ENCODE data around the gene TRPM2. TPM values are rescaled to one million over a fixed set of nuclear protein-coding genes. Genes with fewer than 3 reads are reported as not detected.
"Not testable (repeated sequence)": the region's sequence is repeated elsewhere in the genome, so short reads cannot be mapped to it uniquely, and the experiment has no call there.

Gene TRPM2
- total RNA-seq, 2 donors from 2014 or later: 2.7 to 26.1 TPM

DNA sequence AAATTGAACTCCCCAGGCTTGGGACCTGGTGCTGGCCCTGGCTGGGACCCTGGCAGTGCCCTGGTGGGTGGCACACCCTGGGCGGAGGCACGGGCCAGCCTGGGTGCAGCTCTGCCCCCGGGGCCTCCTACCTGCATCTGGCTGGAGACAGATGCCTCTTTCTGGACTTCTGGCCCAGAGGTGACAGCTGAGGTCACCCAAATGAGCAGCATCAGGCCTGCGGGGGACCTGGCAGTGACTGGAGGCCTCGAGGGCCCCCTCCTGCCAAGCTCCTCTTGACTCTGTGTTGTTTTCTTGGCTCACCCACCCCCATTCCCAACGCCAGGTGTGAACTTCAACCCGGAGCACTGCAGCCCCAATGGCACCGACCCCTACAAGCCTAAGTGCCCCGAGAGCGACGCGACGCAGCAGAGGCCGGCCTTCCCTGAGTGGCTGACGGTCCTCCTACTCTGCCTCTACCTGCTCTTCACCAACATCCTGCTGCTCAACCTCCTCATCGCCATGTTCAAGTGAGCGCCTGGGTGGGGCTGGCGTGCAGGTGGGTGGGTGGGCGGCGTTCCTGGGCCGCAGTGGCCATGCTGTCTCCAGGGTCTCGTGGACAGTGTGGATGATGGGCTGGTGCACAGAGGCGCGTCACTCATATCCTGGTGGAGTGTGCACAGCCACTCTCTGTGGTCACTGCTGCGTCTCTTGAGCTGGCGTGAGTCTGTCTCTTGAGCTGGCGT is 60.3 kb downstream of the TRPM2 start:
- ATAC-seq: no peak
- Mint-ChIP-seq H3K36me3 (ENCODE audit: low read depth) (peaks cover 3% of the 10 kb centered on the region), H3K27me3 (no peaks in the 10 kb centered on the region), H3K4me3 (no peak overlapping the region), H3K27ac (no peak overlapping the region), H3K4me1 (peaks cover 1% of the 10 kb centered on the region)
- H3K9me3 ChIP-seq (ENCODE audit: control insufficient read depth, low read length, poor library complexity, severe bottlenecking): no peaks in the 10 kb centered on the region
- no peak for DNase-seq

DNA sequence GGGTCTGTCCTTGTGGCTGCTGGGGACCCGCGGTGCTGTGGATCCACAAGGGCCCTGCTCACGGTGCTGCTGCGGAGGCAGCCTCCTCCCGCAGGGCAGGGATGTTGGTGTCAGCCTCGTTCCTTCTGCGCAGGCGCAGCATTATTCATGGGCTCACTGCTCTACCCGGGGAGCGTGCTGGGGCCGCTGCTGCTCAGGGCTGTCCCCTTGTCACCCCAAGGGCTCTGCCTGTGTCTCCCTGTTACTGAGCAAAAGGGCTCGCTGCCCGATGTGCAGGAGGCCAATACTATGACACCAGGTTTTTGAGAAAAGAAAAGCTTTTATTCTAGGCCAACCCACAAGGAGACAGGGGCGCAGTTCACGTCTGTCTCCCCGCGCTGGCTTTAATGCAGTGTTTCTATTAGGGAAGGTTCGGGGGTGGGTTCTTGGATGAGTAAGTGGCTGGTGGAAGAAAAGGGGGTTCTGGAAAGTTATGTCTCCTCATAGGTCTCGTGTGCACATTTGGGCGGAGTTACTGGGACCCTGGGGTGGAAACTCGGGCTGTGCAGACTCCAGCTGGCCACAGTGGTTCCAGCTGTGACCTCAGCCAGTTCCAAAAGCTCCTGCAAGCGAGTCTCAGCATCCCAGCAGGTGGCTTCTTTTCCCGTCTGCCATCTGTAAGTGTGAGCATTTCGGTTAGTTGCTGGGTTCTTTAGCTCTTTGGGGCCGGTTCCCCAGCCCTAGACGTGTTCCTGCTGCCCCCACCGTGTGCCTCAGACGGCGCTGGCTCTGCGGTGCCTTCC is 61.1 kb downstream of the TRPM2 start:
- H3K9me3 ChIP-seq (ENCODE audit: control insufficient read depth, low read length, poor library complexity, severe bottlenecking): no peaks in the 10 kb centered on the region
- ATAC-seq: no peak
- Mint-ChIP-seq H3K36me3 (ENCODE audit: low read depth) (no peaks in the 10 kb centered on the region), H3K4me3 (no peak overlapping the region), H3K27ac (no peak overlapping the region), H3K27me3 (no peaks in the 10 kb centered on the region), H3K4me1 (no peaks in the 10 kb centered on the region)
- no peak for DNase-seq

DNA sequence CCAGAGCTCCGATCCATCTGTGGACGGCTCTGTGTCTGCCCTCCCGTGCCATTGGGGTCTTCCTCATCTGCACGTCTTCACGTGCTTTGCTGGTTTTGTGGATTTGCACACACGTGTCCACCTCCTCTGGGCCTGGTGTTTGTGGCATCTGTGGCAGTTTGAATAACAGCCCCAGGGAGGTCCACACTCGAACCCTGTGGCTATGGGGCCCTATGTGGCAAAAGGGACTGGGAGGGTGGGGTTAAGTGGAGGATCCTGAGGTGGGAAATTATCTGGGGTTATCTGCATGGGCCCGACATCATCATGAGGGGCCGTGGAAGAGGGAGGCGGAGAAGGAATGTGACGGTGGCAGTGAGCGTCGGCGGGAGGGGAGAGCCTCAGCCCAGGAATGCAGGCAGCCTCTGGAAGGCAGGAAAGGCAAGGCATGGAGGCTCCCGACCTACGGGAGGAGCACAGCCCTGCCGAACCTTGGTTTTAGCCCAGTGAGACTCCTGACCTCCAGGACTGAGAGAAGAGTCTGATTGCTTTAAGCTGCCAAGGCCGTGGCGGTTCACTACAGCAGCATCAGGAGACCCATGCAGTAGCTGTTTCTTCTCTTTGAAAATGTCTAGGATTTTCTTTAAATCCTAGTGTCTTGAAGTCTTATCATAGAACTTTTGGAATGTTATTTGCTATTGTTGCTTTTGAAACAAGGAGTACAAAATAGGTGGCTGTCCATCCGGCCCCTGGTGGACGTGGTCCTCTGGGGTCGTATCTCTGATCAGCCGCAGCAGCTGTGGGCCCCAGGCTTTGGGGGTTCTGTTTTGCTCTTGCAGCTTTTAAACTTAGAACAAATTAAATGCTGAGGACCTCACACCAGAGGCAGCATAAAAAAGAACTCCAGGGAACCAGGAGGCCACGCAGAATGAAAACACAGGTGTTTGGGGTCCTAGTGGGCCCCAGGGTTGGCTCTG is 61.9 kb downstream of the TRPM2 start:
- H3K4me3 Mint-ChIP-seq: no peak overlapping the region
- no peaks in the 10 kb centered on the region for H3K9me3 ChIP-seq (ENCODE audit: control insufficient read depth, low read length, poor library complexity, severe bottlenecking)
- no peaks in the 10 kb centered on the region for H3K36me3 Mint-ChIP-seq (ENCODE audit: low read depth)
- H3K27ac Mint-ChIP-seq: peak overlapping the region; percentile 34
- ATAC-seq (no peak), DNase-seq (no peak)
- no peaks in the 10 kb centered on the region for H3K27me3 Mint-ChIP-seq
- no peaks in the 10 kb centered on the region for H3K4me1 Mint-ChIP-seq

DNA sequence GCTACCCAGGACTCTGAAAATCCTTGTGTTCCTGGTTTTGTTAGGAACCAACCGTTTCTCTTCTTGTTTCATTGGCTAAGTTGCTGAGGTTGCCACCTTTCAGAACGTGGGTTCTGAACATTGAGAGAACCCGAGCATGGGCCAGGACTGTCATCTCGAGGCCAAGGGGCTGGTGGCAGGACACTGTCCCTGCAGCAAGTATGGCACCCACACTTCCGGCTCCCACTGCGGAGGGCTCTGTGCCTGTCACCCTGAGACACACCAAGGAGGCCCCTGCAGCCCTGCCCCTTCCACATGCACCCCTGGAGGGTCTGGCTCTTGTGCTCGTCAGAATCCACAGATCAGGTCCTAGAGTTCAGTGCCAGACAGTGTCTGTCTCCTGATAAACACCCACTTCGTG is 62.8 kb downstream of the TRPM2 start:
- DNase-seq: no peak
- Mint-ChIP-seq H3K4me1 (no peaks in the 10 kb centered on the region), H3K27me3 (no peaks in the 10 kb centered on the region), H3K4me3 (no peak overlapping the region), H3K27ac (no peak overlapping the region), H3K36me3 (ENCODE audit: low read depth) (no peaks in the 10 kb centered on the region)
- ATAC-seq: no peak
- H3K9me3 ChIP-seq (ENCODE audit: control insufficient read depth, low read length, poor library complexity, severe bottlenecking): no peaks in the 10 kb centered on the region

DNA sequence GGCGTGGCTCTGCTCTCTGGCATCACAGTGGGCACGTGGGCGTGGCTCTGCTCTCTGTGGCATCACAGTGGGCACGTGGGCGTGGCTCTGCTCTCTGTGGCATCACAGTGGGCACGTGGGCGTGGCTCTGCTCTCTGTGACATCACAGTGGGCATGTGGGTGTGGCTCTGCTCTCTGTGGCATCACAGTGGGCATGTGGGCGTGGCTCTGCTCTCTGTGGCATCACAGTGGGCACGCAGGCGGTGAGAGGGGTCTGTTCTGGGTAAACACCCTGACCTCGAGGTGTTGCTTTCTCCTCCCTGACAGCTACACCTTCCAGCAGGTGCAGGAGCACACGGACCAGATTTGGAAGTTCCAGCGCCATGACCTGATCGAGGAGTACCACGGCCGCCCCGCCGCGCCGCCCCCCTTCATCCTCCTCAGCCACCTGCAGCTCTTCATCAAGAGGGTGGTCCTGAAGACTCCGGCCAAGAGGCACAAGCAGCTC is 64.2 kb downstream of the TRPM2 start:
- not testable (repeated sequence) for H3K4me3 Mint-ChIP-seq; H3K9me3 ChIP-seq (ENCODE audit: control insufficient read depth, low read length, poor library complexity, severe bottlenecking); H3K36me3 Mint-ChIP-seq (ENCODE audit: low read depth); DNase-seq; H3K4me1 Mint-ChIP-seq; ATAC-seq; H3K27me3 Mint-ChIP-seq; H3K27ac Mint-ChIP-seq

DNA sequence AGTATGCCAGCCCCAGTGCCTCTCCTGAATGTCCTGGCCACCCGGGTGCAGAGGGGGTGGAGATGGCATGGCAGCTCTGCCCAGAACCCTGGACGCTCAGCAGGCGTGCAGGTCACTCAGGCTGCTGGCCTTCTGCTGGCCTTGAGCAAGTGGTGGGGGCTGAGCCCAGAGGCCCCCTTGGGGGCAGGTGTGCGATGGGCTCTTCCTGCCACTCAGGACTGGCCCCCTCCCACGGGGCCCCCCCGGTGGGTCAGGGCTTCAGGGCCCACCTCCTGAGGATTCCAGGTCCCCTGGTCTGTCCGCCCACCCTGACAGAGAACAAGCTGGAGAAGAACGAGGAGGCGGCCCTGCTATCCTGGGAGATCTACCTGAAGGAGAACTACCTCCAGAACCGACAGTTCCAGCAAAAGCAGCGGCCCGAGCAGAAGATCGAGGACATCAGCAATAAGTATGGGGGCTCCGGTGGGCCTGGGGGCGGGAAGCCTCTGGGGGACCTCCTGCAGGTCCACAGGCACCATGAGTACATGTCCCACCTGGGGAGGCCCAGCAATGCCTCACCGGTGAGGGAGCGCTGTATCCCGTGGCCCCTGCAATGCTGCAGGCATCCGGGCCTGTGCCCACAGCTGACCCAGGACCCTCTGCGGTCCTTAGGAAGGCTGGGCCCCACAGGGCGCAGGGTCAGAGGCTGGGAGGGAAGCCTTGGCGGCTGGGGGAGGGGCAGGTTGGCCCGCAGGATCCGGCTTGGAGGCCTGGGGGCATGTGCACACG is 64.9 kb downstream of the TRPM2 start:
- Mint-ChIP-seq H3K36me3 (ENCODE audit: low read depth) (no peaks in the 10 kb centered on the region), H3K4me3 (no peak overlapping the region), H3K27ac (no peak overlapping the region), H3K27me3 (no peaks in the 10 kb centered on the region), H3K4me1 (no peaks in the 10 kb centered on the region)
- no peak for ATAC-seq
- DNase-seq: peak in 1 of 3 donors; percentile 6
- no peaks in the 10 kb centered on the region for H3K9me3 ChIP-seq (ENCODE audit: control insufficient read depth, low read length, poor library complexity, severe bottlenecking)

DNA sequence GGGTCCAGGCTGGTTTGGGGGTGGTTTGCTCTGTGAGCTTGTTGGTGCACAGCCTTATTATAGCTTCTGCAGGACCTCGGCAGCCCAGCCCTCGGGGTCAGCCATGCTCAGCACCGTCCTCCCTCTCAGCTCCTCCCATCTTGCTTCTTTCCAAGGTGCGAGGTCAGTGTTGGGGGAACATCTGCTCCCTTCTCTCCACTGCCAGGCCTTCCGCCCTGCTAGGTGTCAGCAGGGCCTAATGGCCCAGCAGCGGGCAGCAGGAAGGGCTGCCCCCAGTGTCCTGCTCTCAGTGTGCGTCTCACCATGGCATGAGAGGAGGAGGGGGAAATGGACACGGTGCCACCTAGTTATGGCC is 65.4 kb downstream of the TRPM2 start:
- ATAC-seq (no peak), DNase-seq (peak in 1 of 3 donors; percentile 1)
- H3K36me3 Mint-ChIP-seq (ENCODE audit: low read depth): no peaks in the 10 kb centered on the region
- H3K27me3 Mint-ChIP-seq: no peaks in the 10 kb centered on the region
- H3K4me1 Mint-ChIP-seq: no peaks in the 10 kb centered on the region
- H3K4me3 Mint-ChIP-seq: no peak overlapping the region
- H3K27ac Mint-ChIP-seq: no peak overlapping the region
- no peaks in the 10 kb centered on the region for H3K9me3 ChIP-seq (ENCODE audit: control insufficient read depth, low read length, poor library complexity, severe bottlenecking)

DNA sequence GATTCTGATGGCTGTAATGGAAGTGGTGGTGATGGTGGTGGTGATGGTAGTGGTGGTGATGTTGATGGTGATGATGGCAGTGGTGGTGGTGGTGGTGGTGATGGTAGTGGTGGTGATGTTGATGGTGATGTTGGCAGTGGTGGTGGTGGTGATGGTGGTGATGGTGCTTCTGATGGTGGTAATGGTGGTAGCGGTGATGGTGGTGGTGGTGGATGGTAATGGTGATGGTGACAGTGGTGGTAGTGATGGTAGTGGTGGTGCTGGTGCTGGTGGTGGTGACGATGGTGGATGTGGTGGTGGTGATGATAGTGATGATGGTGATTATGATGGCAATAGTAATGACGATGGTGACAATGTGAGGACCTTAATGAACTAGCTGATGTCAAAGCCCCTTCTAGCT is 66.3 kb downstream of the TRPM2 start:
- Mint-ChIP-seq H3K27ac (no peak overlapping the region), H3K4me3 (no peak overlapping the region), H3K4me1 (no peaks in the 10 kb centered on the region), H3K36me3 (ENCODE audit: low read depth) (no peaks in the 10 kb centered on the region), H3K27me3 (no peaks in the 10 kb centered on the region)
- ATAC-seq: no peak
- DNase-seq: no peak
- H3K9me3 ChIP-seq (ENCODE audit: control insufficient read depth, low read length, poor library complexity, severe bottlenecking): no peaks in the 10 kb centered on the region

DNA sequence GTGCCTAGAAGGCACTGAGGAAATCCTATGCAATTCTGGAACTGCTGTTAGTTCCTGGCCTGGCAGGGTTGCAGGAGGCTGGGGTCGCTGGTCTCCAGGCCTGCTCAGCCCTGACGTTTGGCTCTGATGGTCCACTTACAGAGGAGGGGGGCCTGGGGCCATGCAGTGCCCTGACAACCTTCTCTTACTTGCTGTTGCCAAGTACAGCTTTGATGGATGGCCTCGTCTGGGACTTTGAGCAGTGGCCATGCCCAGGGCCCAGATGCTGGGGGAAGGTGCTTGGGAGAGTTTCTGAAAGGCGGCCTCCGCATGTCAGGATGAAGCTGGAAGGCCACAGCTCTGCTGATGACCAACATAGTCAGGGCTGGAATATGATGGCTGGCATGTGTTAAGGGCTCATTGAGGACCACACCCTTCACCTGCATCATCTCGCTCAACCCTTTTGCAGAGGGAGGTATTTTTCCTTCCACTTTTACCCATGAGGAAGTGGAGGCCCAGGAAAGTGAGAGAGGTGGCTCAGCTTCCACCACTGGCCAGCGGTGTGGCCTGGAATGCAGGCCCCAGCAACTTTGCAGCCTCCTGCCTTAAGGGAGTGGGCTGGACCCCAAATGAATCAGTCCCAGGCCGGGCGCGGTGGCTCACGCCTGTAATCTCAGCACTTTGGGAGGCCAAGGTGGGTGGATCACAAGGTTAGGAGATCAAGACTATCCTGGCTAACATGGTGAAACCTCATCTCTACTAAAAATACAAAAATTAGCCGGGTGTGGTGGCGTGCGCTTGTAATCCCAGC is 67.2 kb downstream of the TRPM2 start:
- Mint-ChIP-seq H3K36me3 (ENCODE audit: low read depth) (no peaks in the 10 kb centered on the region), H3K4me3 (no peak overlapping the region), H3K27ac (no peak overlapping the region), H3K27me3 (no peaks in the 10 kb centered on the region), H3K4me1 (no peaks in the 10 kb centered on the region)
- peak in 1 of 3 donors; percentile 1 for DNase-seq
- no peaks in the 10 kb centered on the region for H3K9me3 ChIP-seq (ENCODE audit: control insufficient read depth, low read length, poor library complexity, severe bottlenecking)
- ATAC-seq: no peak

DNA sequence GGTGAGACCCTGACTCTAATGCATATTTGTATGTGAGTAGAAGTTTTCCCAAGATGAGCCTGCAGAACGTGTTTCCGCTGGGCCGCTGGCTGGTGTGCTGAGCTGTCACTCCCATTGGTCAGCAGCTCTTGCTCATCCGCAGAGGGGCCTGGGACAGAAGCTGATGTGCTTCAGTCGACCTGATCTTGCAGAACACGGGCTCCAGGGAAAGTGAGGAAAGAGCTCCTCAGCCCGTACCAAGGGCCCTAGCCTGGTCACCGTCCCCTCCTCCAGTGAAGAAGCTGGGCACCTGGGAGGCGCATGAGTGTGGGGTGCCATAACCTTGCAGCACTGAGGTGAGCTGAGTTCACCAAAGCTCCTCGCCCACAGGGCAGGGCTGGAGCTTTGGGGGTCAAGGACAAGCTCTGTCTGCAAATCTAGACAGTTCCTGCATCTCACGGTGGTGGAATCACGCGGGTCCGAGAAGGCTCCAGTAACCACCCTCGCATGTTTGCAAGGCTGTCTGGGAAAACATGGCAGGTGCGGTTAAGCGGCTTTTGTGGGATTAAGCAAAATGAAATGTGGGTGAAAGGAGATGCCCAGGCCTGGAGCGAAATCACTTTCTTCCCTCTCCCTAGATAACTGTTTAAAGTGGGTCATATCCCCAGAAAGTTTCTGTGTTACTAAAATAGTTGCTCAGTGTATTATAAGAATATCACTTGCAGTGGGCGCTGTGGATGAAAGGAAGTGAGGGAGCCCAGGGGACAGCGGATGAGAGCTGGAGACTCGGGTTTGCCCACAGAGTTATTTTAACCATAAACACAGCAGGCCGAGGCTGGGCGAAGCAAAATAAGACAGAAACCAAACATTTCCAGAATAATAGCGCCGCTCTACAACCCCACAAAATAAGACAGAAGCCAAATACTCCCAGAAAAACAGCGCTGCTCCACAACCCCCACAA is 68.8 kb downstream of the TRPM2 start:
- Mint-ChIP-seq H3K4me1 (no peaks in the 10 kb centered on the region), H3K36me3 (ENCODE audit: low read depth) (no peaks in the 10 kb centered on the region), H3K27me3 (no peaks in the 10 kb centered on the region), H3K27ac (peak overlapping the region; percentile 14), H3K4me3 (no peak overlapping the region)
- H3K9me3 ChIP-seq (ENCODE audit: control insufficient read depth, low read length, poor library complexity, severe bottlenecking): no peaks in the 10 kb centered on the region
- DNase-seq (peak in 1 of 3 donors; percentile 1), ATAC-seq (no peak)

DNA sequence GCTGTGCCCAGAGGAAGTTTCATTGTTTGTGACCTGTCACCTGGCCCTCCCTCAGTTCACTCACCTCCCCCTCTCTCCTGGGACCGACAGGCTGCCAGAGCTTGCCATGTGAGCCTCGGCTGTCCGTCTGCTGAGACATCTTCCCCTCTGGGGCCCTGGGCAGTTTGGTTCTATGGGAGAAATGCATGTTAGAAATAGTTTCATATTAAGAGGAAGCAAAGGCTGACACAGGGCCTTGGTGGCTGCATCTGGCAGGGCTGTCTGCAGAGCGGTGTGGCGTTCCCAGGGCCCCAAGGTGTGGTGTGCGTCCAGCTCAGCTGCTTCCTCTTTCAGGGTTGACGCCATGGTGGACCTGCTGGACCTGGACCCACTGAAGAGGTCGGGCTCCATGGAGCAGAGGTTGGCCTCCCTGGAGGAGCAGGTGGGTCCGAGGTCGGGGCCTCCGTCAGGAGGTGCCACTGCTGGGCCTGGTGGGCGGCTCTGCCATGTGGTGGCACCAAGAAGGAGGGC is 69.9 kb downstream of the TRPM2 start:
- peak in 1 of 3 donors; percentile 1 for DNase-seq
- H3K27ac Mint-ChIP-seq: no peak overlapping the region
- no peaks in the 10 kb centered on the region for H3K4me1 Mint-ChIP-seq
- no peak for ATAC-seq
- H3K4me3 Mint-ChIP-seq: peak overlapping the region; percentile 31
- no peaks in the 10 kb centered on the region for H3K9me3 ChIP-seq (ENCODE audit: control insufficient read depth, low read length, poor library complexity, severe bottlenecking)
- H3K36me3 Mint-ChIP-seq (ENCODE audit: low read depth): no peaks in the 10 kb centered on the region
- H3K27me3 Mint-ChIP-seq: no peaks in the 10 kb centered on the region
